ENCODE measurements around the gene ELAVL2.

The ELAVL2 gene

DNA sequence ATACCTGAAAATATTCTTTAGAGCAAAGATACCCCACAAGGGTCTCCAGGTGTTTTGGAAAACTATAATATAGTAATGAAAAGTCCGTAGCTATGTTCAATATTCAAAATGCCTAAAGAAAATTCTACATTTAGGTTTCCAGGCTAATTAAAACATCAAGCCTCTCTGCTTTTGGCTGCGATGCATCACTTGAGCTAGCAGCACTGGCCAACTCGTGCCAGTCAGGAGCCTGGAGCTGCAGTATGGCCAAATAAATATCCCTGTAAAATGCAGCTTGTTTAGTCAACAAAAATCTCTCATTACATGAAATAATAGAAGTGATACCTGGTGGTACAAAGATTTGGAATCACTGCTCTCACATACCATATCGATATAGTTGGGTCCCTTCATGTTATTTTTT is 181.1 kb downstream of the ELAVL2 start:
- no peaks in the 10 kb centered on the region for H3K4me1 ChIP-seq
- TF ChIP-seq, protein P1, sequence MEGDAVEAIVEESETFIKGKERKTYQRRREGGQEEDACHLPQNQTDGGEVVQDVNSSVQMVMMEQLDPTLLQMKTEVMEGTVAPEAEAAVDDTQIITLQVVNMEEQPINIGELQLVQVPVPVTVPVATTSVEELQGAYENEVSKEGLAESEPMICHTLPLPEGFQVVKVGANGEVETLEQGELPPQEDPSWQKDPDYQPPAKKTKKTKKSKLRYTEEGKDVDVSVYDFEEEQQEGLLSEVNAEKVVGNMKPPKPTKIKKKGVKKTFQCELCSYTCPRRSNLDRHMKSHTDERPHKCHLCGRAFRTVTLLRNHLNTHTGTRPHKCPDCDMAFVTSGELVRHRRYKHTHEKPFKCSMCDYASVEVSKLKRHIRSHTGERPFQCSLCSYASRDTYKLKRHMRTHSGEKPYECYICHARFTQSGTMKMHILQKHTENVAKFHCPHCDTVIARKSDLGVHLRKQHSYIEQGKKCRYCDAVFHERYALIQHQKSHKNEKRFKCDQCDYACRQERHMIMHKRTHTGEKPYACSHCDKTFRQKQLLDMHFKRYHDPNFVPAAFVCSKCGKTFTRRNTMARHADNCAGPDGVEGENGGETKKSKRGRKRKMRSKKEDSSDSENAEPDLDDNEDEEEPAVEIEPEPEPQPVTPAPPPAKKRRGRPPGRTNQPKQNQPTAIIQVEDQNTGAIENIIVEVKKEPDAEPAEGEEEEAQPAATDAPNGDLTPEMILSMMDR (IDR thresholded peaks at IDR 0.05), result no peak
- no peak overlapping the region for H3K9ac ChIP-seq
- H2AFZ ChIP-seq, result no peak overlapping the region
- H3K36me3 ChIP-seq (ENCODE audit: control insufficient read depth, insufficient read depth, low read length), result no peaks in the 10 kb centered on the region
- no peaks in the 10 kb centered on the region for H3K79me2 ChIP-seq
- H3K4me3 ChIP-seq (ENCODE audit: low read depth, low read length), result no peak overlapping the region
- no peaks in the 10 kb centered on the region for H3K27me3 ChIP-seq (ENCODE audit: control insufficient read depth, insufficient read depth, low read length)
- no peak overlapping the region for H3K4me2 ChIP-seq (ENCODE audit: low read length)
- H3K27ac ChIP-seq, result no peak overlapping the region
- no peaks in the 10 kb centered on the region for H3K9me3 ChIP-seq (ENCODE audit: control insufficient read depth, low read length)

DNA sequence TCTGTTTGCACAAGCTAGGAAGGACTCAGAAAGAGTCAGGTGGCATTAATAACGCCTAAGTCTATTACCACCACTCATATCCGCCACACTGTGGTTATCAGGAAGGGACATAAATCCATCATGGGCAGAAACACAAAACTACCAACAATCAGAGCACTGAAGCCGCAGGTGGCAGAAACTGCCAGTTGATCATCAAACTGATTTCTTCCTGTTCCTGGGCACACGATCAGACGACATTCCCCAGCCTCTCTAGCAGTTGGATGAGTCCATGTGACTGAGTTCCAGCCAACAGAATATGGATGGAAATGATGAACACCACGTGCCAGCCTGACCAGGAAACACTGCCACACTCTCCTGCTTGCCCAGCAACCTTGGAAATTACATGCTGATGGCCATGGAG is 181.7 kb downstream of the ELAVL2 start:
- H3K36me3 ChIP-seq (ENCODE audit: control insufficient read depth, insufficient read depth, low read length), result no peaks in the 10 kb centered on the region
- H3K79me2 ChIP-seq, result no peaks in the 10 kb centered on the region

DNA sequence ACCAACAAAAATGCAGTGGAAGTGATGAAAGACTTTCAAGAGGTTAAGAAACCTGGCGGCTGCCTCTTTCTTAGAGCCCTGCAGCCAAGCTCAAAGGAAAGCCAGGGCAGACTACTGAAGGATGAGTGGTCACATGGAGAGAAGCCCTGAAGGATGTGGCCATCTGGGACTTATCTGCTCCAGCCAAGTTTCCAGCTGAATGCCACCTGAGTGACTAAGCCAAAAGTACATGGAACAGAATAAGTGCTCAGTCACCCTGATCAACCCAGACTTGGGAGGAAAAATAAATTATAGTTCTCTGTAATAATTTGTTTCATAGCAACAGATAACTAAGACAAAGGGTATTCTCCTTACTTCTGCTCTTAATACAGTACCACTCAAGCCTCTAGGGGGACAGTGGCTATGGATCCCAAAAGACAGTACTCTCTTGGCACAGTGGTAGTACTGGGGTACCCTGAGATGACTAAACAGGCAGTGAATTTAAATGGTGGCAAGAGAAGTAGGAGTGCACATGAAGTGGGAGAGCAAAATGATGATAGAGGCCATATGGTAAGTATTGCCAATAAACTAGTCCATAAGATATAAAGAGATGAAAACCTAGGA is 182.3 kb downstream of the ELAVL2 start:
- H3K9me3 ChIP-seq (ENCODE audit: control insufficient read depth, low read length), result no peaks in the 10 kb centered on the region
- H3K36me3 ChIP-seq (ENCODE audit: control insufficient read depth, insufficient read depth, low read length), result no peaks in the 10 kb centered on the region
- no peak overlapping the region for H2AFZ ChIP-seq
- no peaks in the 10 kb centered on the region for H3K79me2 ChIP-seq
- H3K27me3 ChIP-seq (ENCODE audit: control insufficient read depth, insufficient read depth, low read length), result no peaks in the 10 kb centered on the region
- H3K4me1 ChIP-seq, result no peaks in the 10 kb centered on the region
- H3K4me2 ChIP-seq (ENCODE audit: low read length), result no peak overlapping the region
- H3K9ac ChIP-seq, result no peak overlapping the region
- no peak overlapping the region for H3K27ac ChIP-seq
- H3K4me3 ChIP-seq (ENCODE audit: low read depth, low read length), result no peak overlapping the region
- TF ChIP-seq, protein P1 (IDR thresholded peaks at IDR 0.05), result no peak

More for the DNA sequence above, 181.7 kb downstream of the ELAVL2 start:
- H3K4me1 ChIP-seq, result no peaks in the 10 kb centered on the region
- H2AFZ ChIP-seq, result no peak overlapping the region
- H3K4me3 ChIP-seq (ENCODE audit: low read depth, low read length), result no peak overlapping the region
- TF ChIP-seq, protein P1 (IDR thresholded peaks at IDR 0.05), result no peak
- no peak overlapping the region for H3K4me2 ChIP-seq (ENCODE audit: low read length)
- H3K27ac ChIP-seq, result no peak overlapping the region
- H3K9me3 ChIP-seq (ENCODE audit: control insufficient read depth, low read length), result no peaks in the 10 kb centered on the region
- no peaks in the 10 kb centered on the region for H3K27me3 ChIP-seq (ENCODE audit: control insufficient read depth, insufficient read depth, low read length)
- no peak overlapping the region for H3K9ac ChIP-seq

Measured in parathyroid adenoma (tissue), 2 donors.